SU-DHL-6 (cell line): ENCODE measurements around the gene BABAM1.

Source experiments
- EZH2phosphoT487 ChIP-seq: fragments of 200-600 bp; sonication (generic), shearing (Covaris generic); conservative IDR thresholded peaks from 2 replicates; pipeline ENCODE4 v1.6.1; 2018; ENCODE audit warnings: mild to moderate bottlenecking, antibody characterized with exemption, low read length, moderate library complexity, mixed read lengths
- TF ChIP-seq, protein P1 (sequence below): fragments of 200-600 bp; sonication (generic); IDR thresholded peaks from one replicate; pipeline ENCODE4 v1.5.1; 2017; ENCODE audit warnings: antibody characterized with exemption, mild to moderate bottlenecking, low read length, moderate library complexity; ENCODE audit not compliant: insufficient read depth, poor library complexity, severe bottlenecking

DNA sequence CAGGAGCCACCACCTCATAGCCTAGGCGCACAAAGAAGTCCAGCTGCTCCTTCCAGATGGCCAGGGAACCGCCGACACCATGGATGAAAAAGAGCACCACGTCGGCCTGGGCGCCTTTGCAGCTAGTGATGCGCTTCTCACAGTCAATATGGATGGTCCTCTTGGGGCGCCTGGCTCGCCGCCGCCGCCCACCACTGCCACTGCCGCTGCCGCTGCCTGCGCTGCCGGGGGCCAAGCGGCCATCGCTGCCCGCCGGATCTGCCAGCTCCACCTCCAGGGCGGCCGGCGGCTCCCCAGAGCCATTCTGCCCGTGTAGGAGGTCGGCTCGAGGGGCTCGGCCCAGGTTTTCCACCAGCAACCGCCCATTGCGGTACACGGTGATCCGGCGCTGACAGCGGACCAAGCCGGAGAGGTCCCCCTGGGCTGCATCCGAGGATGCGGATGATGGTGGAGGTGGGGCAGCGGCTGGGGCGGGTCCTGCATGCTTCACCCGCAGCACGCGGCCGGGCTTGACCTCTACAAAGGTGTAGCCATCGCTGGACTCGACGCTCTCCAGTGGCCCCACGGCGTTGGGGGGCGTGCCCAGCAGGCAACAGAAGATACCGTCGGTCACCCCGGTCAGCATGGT, 33.9 kb downstream of the BABAM1 start:
- TF ChIP-seq, protein P1, sequence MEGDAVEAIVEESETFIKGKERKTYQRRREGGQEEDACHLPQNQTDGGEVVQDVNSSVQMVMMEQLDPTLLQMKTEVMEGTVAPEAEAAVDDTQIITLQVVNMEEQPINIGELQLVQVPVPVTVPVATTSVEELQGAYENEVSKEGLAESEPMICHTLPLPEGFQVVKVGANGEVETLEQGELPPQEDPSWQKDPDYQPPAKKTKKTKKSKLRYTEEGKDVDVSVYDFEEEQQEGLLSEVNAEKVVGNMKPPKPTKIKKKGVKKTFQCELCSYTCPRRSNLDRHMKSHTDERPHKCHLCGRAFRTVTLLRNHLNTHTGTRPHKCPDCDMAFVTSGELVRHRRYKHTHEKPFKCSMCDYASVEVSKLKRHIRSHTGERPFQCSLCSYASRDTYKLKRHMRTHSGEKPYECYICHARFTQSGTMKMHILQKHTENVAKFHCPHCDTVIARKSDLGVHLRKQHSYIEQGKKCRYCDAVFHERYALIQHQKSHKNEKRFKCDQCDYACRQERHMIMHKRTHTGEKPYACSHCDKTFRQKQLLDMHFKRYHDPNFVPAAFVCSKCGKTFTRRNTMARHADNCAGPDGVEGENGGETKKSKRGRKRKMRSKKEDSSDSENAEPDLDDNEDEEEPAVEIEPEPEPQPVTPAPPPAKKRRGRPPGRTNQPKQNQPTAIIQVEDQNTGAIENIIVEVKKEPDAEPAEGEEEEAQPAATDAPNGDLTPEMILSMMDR, result no peak
- no peak for TF ChIP-seq EZH2phosphoT487
